Spinal cord (tissue), 10 donors: ENCODE measurements around the gene RAPGEF1. TPM values are rescaled to one million over a fixed set of nuclear protein-coding genes. Genes with fewer than 3 reads are reported as not detected.

Experiments
- DNase-seq, 6 donors: peaks; one replicate each; pipeline versions ENCODE4 v3.0.0 to v3.0.0-alpha.2; 2013 to 2015; ENCODE audit warnings: low spot score in 6 of 6, low read depth in 4 of 6
- H3K27ac ChIP-seq: one replicate; pipeline ENCODE4 v1.5.1; 2013; ENCODE audit warnings: low read depth, low read length, control low read depth
- H3K27me3 ChIP-seq: one replicate; pipeline ENCODE4 v1.6.1; 2013; ENCODE audit warnings: low read length; ENCODE audit not compliant: control insufficient read depth, insufficient read depth
- H3K36me3 ChIP-seq: one replicate; pipeline ENCODE4 v1.6.1; 2013; ENCODE audit warnings: low read length; ENCODE audit not compliant: control insufficient read depth, insufficient read depth
- H3K4me1 ChIP-seq: one replicate; pipeline ENCODE4 v1.6.1; 2013; ENCODE audit warnings: low read length; ENCODE audit not compliant: control insufficient read depth, insufficient read depth
- H3K4me3 ChIP-seq: one replicate; pipeline ENCODE4 v1.5.1; 2013; ENCODE audit warnings: low read depth, low read length, control low read depth
- H3K9me3 ChIP-seq: one replicate; pipeline ENCODE4 v1.6.1; 2013; ENCODE audit warnings: low read length; ENCODE audit not compliant: control insufficient read depth, insufficient read depth
- WGBS: methylation state at CpG from one replicate; pipeline ENCODE4 v1.1.5; 2013; ENCODE audit warnings: missing lambda C conversion rate; ENCODE audit not compliant: insufficient coverage; 5-methylcytosine and 5-hydroxymethylcytosine counted together
- polyA plus RNA-seq, 2 donors: library from polyadenylated mRNA; unstranded; fragments of 120-200 nt; gene quantifications; one replicate each; pipeline ENCODE4 v1.2.1, GENCODE V29; 2013; ENCODE audit not compliant: insufficient read length in 2 of 2
- total RNA-seq, 2 donors: library from RNA; depleted of rRNA in 1 of 2; stranded (reverse); fragments of 120-200 nt in 1 of 2; fragments of >200 nt in 1 of 2; gene quantifications; one replicate each; pipeline versions ENCODE4 v1.2.3 to v1.2.4, GENCODE V29; 2013 to 2014
- donor health status: healthy.

Gene RAPGEF1
- total and polyA plus RNA-seq, 4 donors, result 39.7 to 175 (median 89.2) TPM

DNA sequence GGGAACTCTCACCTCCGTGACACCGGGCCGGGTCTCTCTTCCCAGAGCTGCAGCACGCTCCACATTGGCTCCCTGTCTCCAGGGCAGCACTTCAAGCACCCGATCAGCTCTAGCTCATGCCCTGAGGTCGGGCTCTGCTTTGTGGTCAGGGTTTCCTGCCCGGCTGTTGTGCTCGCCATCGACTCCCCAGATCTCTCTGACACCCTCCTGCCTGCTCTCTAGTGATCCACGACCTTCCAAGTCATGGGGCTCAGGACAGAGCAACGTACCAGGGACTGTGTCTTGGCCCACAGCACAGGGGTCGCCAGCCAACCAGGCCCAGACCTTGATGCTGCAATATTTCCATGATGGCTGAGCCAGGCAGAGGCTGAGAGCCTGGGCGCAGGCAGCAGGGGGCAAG lies 149.4 kb downstream of the RAPGEF1 start:
- Histone ChIP-seq H3K4me3 (no peak overlapping the region), H3K9me3 (no peaks in the 10 kb centered on the region), H3K4me1 (peaks cover 3% of the 10 kb centered on the region), H3K36me3 (peaks cover 95% of the 10 kb centered on the region), H3K27ac (no peak overlapping the region), H3K27me3 (no peaks in the 10 kb centered on the region)
- 94% methylated on average over 13 of the region's 13 CpGs for WGBS
- DNase-seq, result no peak

DNA sequence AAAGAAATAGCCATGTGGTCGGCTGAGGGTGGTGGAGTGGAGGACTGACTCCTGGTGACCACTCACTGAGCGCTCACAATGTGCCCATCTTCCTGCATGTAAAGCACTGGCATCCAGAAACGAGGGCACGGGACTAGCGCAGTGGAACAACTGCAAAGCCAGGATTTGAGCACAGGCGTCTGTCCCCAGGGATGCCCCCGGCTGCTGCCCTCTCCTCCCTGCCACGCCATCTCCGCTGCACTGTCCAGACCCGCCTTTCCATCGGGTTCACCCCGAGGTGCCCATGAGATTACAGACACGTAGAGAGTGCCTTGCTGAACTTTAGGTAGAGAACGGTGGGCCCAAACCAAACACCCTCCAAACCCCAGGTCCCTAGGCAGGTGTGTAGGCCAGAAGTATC lies 149.9 kb downstream of the RAPGEF1 start:
- Histone ChIP-seq H3K9me3 (no peaks in the 10 kb centered on the region), H3K4me3 (no peak overlapping the region), H3K27ac (no peak overlapping the region), H3K4me1 (peaks cover 3% of the 10 kb centered on the region), H3K36me3 (peaks cover 95% of the 10 kb centered on the region), H3K27me3 (no peaks in the 10 kb centered on the region)
- WGBS, result 97% methylated on average over 13 of the region's 14 CpGs
- DNase-seq, result no peak

DNA sequence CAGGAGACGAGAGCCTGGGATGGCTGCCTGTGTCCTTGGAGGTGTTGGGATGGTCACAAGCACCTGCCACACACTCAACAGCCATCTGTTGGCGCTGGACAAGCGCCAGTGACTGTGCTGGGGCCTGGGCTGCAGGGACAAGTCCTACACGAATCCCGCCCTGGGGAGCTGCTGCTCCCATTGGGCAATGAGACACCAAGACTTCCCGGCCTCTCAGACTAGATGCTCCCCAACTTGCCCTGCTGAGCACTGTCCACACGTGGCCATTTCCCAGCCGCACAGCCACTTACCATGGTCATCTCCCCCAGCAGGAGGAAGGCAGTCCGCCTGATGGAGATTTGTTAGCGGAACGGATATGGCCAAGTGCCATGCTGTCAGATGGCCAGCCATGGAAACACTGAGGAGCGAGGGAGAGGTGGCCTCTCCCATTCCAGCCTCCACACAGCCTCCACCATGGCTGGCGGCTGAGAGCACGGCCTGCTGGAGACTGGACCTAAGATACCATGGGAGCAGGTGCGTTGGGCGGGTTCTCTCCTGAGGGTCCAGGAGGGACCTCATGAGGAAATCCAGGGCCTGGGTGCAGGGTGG lies 150.7 kb downstream of the RAPGEF1 start:
- Histone ChIP-seq H3K27ac (no peak overlapping the region), H3K36me3 (peaks cover 95% of the 10 kb centered on the region), H3K9me3 (no peaks in the 10 kb centered on the region), H3K27me3 (no peaks in the 10 kb centered on the region), H3K4me1 (peaks cover 3% of the 10 kb centered on the region), H3K4me3 (no peak overlapping the region)
- DNase-seq, result no peak
- WGBS, result 96% methylated on average over 7 of the region's 16 CpGs

DNA sequence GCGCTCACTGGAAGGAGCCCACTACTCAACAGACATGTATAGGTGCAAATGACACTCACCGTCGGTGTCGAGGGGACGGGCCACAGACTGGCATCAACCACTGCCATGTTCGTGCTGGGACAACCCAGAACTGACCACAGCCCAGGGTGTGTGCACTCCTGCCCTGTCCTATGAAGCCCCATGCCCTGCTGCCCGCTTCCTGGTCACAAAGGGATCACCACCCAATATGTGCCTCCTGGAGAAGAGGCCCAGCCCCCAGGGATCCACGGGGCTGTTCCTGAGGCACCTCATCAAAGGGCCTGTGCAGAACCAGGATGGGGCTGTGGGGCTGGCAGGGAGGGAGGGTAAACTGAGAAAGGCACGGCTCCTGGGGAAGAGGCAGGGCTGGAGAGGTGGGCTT lies 151.5 kb downstream of the RAPGEF1 start:
- peaks cover 3% of the 10 kb centered on the region for H3K4me1 ChIP-seq
- no peak overlapping the region for H3K27ac ChIP-seq
- DNase-seq, result no peak
- no peak overlapping the region for H3K4me3 ChIP-seq
- WGBS, result 97% methylated on average over 9 of the region's 9 CpGs
- H3K36me3 ChIP-seq, result peaks cover 95% of the 10 kb centered on the region
- no peaks in the 10 kb centered on the region for H3K27me3 ChIP-seq
- H3K9me3 ChIP-seq, result no peaks in the 10 kb centered on the region

DNA sequence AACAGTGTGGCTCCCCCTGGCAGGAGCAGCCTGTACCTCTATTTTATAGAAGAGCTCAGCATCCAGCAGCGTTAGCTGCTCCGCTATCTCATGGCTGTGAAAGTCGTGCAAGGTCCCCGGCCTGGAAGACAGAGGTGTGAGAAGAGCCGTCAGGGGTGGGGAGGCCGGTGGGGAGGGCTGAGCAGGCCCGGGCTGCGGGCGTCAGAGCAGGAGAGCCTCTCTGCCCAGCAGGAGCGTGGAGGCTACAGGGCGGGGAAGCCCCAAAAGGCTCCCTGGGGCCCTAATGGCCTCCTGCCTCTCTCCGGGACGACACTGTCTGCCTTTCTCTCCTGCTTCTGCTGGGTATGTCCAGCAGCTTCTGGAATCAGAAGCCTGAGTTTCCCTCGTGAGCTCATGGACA lies 152.0 kb downstream of the RAPGEF1 start:
- Histone ChIP-seq H3K4me1 (peaks cover 3% of the 10 kb centered on the region), H3K27me3 (no peaks in the 10 kb centered on the region), H3K4me3 (no peak overlapping the region), H3K27ac (no peak overlapping the region), H3K36me3 (peaks cover 95% of the 10 kb centered on the region), H3K9me3 (no peaks in the 10 kb centered on the region)
- 80% methylated on average over 14 of the region's 14 CpGs for WGBS
- no peak for DNase-seq

DNA sequence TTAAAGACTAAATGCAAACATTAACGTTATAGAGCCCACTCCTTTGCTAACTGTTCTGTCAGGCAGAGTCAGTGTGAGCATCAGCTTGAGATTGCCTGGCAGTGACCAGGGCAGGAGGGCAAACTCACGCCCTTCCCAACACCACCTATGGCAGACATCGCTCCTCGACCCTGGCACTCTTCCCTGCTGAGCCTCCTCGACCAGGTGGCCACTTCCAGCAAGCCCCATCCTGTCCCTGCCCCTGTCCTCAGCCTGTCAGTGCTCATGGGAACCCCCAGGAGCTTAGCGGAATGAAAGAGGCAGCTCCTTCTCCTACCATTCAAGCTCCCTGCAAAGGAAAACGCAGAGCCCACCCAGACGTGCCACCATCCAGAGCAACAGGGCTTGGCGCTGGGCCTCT lies 152.5 kb downstream of the RAPGEF1 start:
- Histone ChIP-seq H3K27me3 (no peaks in the 10 kb centered on the region), H3K9me3 (no peaks in the 10 kb centered on the region), H3K4me1 (peaks cover 3% of the 10 kb centered on the region), H3K27ac (no peak overlapping the region), H3K4me3 (no peak overlapping the region), H3K36me3 (peaks cover 96% of the 10 kb centered on the region)
- no peak for DNase-seq
- WGBS, result 75% methylated on average over 9 of the region's 9 CpGs

DNA sequence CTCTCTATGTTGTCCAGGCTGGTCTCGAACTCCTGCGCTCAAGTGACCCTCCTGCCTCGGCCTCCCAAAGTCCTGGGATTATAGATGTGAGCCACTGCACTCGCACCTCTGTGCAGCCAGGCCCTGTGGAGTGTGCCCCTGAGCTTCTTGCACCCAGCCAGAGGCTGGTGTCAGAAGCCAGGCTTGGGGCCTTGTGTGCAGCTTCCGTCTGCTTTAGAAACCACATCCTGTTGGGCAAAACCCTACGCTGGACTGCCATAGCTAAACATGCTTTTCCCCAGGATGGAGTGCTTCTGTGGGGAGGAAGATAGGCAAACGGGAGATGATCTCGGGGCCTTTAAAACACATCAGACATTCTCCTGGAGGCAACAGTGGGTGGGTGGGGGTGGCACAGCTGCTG lies 154.5 kb downstream of the RAPGEF1 start:
- WGBS, result 100% methylated on average over 4 of the region's 8 CpGs
- peaks cover 4% of the 10 kb centered on the region for H3K4me1 ChIP-seq
- peaks cover 94% of the 10 kb centered on the region for H3K36me3 ChIP-seq
- DNase-seq, result no peak
- no peak overlapping the region for H3K27ac ChIP-seq
- H3K27me3 ChIP-seq, result no peaks in the 10 kb centered on the region
- H3K9me3 ChIP-seq, result no peaks in the 10 kb centered on the region
- H3K4me3 ChIP-seq, result no peak overlapping the region

DNA sequence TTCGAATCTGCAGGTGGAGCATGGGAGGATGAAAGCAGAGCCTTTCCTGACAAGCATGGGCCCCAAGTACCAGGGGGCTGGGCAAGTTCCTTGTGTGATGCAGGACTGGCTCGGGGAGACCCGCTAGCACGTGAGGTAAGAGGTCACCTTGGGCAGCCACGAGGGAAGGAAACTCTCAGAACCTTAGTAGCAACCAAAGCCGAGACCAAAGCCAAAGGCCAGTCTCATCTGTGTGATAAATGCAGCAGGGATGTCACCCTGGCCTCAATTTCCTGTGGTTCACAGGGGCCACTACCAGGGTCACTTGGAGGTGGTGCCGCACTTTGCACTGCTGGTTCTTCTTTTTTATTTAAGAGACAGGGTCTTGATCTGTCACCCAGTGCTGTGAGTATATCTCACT lies 155.0 kb downstream of the RAPGEF1 start:
- Histone ChIP-seq H3K4me3 (no peak overlapping the region), H3K9me3 (no peaks in the 10 kb centered on the region), H3K27me3 (no peaks in the 10 kb centered on the region), H3K27ac (no peak overlapping the region), H3K4me1 (peaks cover 10% of the 10 kb centered on the region), H3K36me3 (peaks cover 94% of the 10 kb centered on the region)
- DNase-seq, result no peak
- 86% methylated on average over 7 of the region's 7 CpGs for WGBS

DNA sequence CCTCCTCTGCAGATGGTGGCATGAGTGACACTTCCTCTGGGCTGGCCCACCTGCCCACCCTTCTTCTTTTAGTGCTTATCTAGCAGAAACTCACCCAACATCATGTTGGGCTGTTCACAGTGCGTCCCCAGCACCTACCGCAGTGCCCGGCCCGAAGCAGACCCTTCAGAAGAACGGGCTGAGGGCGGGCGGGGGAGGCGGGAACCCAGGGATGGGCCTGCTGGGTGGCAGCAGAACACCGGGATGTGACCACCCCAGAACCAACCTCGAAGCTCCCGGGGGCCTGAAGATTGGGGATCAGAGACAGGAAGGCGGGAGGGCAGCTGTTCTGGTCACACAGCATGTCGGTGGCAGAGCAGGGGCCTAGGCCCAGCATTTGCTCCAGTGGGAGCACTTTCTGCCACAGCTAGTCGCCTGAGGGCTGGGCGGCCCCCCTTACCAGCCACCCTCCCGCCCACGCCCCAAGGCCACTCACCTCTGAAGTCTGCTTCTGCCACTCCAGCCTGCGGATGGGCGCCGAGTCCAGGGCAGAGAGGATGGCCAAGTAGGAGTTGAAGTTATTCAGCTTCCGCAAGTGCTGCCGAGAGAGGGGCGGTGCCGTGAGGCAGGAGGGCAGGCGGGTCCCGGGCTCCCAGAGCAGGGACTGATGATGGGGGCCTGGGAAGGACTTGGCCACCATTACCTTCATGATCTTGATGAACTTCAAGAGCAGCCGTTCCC lies 155.9 kb downstream of the RAPGEF1 start:
- peaks cover 94% of the 10 kb centered on the region for H3K36me3 ChIP-seq
- H3K27me3 ChIP-seq, result no peaks in the 10 kb centered on the region
- H3K27ac ChIP-seq, result no peak overlapping the region
- H3K9me3 ChIP-seq, result no peaks in the 10 kb centered on the region
- H3K4me3 ChIP-seq, result no peak overlapping the region
- no peak for DNase-seq
- H3K4me1 ChIP-seq, result peaks cover 18% of the 10 kb centered on the region
- 95% methylated on average over 23 of the region's 27 CpGs for WGBS

DNA sequence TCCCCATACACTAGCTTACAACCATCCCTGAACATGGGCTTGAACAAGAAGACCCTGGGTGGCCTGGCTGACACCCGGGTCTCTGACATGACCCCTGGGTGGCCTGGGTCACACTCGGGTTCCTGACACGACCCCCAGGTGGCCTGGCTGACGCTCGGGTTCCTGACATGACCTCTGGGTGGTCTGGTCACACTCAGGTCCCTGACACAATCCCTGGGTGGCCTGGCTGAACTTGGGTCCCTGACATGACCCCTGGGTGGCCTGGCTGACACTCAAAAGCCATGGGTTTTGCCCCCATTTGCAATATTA lies 156.6 kb downstream of the RAPGEF1 start:
- H3K36me3 ChIP-seq, result peaks cover 94% of the 10 kb centered on the region
- peaks cover 25% of the 10 kb centered on the region for H3K4me1 ChIP-seq
- H3K27me3 ChIP-seq, result no peaks in the 10 kb centered on the region
- WGBS, result 76% methylated on average over 5 of the region's 5 CpGs
- no peak overlapping the region for H3K4me3 ChIP-seq
- no peak overlapping the region for H3K27ac ChIP-seq
- DNase-seq, result no peak
- no peaks in the 10 kb centered on the region for H3K9me3 ChIP-seq
